Naive thymus-derived CD4-positive, alpha-beta T cell (primary cell): Measurements from ENCODE around the gene CCDC102A. TPM values are rescaled to one million over a fixed set of nuclear protein-coding genes. Genes with fewer than 3 reads are reported as not detected.

Experiments used
- ATAC-seq: fragments of 150-1000 bp; cut with Tn5 transposase; 2 replicates; pipeline ENCODE4 v1.10.0; 2021; ENCODE audit warnings: mild to moderate bottlenecking, moderate library complexity
- CTCF ChIA-PET: fragments of 350-600 bp; sonication (Branson Sonifier 250); formaldehyde crosslinking; loops from one replicate; lab custom pipeline; 2021; ENCODE audit warnings: antibody characterized with exemption; lab: Charles Lee
- POLR2A ChIA-PET: fragments of 350-600 bp; sonication (Branson Sonifier 250); formaldehyde crosslinking; loops from one replicate; lab custom pipeline; 2021; ENCODE audit warnings: antibody characterized with exemption, inconsistent platforms; lab: Charles Lee
- DNase-seq, 9 donors: peaks; one replicate each; pipeline versions ENCODE4 v3.0.0 to v3.0.0-alpha.2; 2020 to 2022; ENCODE audit warnings: mixed read lengths in 1 of 9
- H3K27ac ChIP-seq: one replicate; pipeline ENCODE4 v1.7.0; 2013; ENCODE audit warnings: mild to moderate bottlenecking, low read depth, low read length, moderate library complexity
- H3K27me3 ChIP-seq, 2 donors: one replicate each; pipeline ENCODE4 v1.7.0; 2013; ENCODE audit warnings: low read length in 2 of 2, mild to moderate bottlenecking in 2 of 2, moderate library complexity in 2 of 2; ENCODE audit not compliant: control insufficient read depth in 2 of 2, insufficient read depth in 2 of 2
- H3K36me3 ChIP-seq, 3 experiments: 1 replicate in 2 of 3; 2 replicates in 1 of 3; pipeline ENCODE4 v1.7.0; 2013; ENCODE audit warnings: low read length in 3 of 3, mild to moderate bottlenecking in 3 of 3, moderate library complexity in 1 of 3; ENCODE audit not compliant: insufficient read depth in 3 of 3, control insufficient read depth in 2 of 3
- H3K4me1 ChIP-seq, 2 donors: one replicate each; pipeline ENCODE4 v1.7.0; 2013; ENCODE audit warnings: low read length in 2 of 2, mild to moderate bottlenecking in 2 of 2, moderate library complexity in 1 of 2; ENCODE audit not compliant: control insufficient read depth in 2 of 2, insufficient read depth in 2 of 2
- H3K4me3 ChIP-seq: 2 replicates; pipeline ENCODE4 v1.7.0; 2013; ENCODE audit warnings: mild to moderate bottlenecking, low read length
- H3K9me3 ChIP-seq, 3 experiments: 1 replicate in 2 of 3; 2 replicates in 1 of 3; pipeline ENCODE4 v1.7.0; 2013; ENCODE audit warnings: low read length in 3 of 3; ENCODE audit not compliant: control insufficient read depth in 2 of 3
- H3K27ac Mint-ChIP-seq, 9 donors: one replicate each; pipeline ENCODE4 v1.8.0; 2020 to 2022; ENCODE audit warnings: mixed read lengths in 9 of 9, mild to moderate bottlenecking in 8 of 9, moderate library complexity in 5 of 9, inconsistent platforms in 2 of 9
- H3K27me3 Mint-ChIP-seq, 5 donors: one replicate each; pipeline ENCODE4 v1.8.0; 2021 to 2022; ENCODE audit warnings: mixed read lengths in 5 of 5, mild to moderate bottlenecking in 1 of 5
- H3K36me3 Mint-ChIP-seq, 5 donors: one replicate each; pipeline ENCODE4 v1.8.0; 2020 to 2022; ENCODE audit warnings: mixed read lengths in 5 of 5, mild to moderate bottlenecking in 3 of 5, inconsistent platforms in 1 of 5
- H3K4me1 Mint-ChIP-seq, 7 donors: one replicate each; pipeline ENCODE4 v1.8.0; 2020 to 2022; ENCODE audit warnings: mixed read lengths in 7 of 7, mild to moderate bottlenecking in 3 of 7, inconsistent platforms in 1 of 7
- H3K4me3 Mint-ChIP-seq, 10 donors: one replicate each; pipeline ENCODE4 v1.8.0; 2020 to 2022; ENCODE audit warnings: mild to moderate bottlenecking in 10 of 10, mixed read lengths in 10 of 10, moderate library complexity in 6 of 10, inconsistent platforms in 2 of 10
- H3K9me3 Mint-ChIP-seq, 11 donors: one replicate each; pipeline ENCODE4 v1.8.0; 2020 to 2022; ENCODE audit warnings: mixed read lengths in 11 of 11, mild to moderate bottlenecking in 4 of 11, inconsistent platforms in 1 of 11, moderate library complexity in 1 of 11
- intact Hi-C, 2 donors: fragments of 100-400 bp; cut with micrococcal nuclease; formaldehyde crosslinking; loops; one replicate each; pipeline ENCODE4 v1.15.1; 2023
- polyA plus RNA-seq, 2 donors: library from polyadenylated mRNA; unstranded; fragments of 300-500 nt; fragmentation: Illumina TruSeq; gene quantifications; one replicate each; pipeline ENCODE4 v1.2.3, GENCODE V29; 2021
- total RNA-seq, 6 experiments: library from RNA in 5 of 6; stranded (reverse) in 5 of 6; gene quantifications; 1 replicate in 5 of 6; 2 replicates in 1 of 6; pipeline ENCODE4 v1.2.3 and lab custom pipeline; 2021 to 2026

The CCDC102A gene
- total and polyA plus RNA-seq, 7 experiments from 2014 or later: 3.0 to 12.7 (median 7.1) TPM

DNA sequence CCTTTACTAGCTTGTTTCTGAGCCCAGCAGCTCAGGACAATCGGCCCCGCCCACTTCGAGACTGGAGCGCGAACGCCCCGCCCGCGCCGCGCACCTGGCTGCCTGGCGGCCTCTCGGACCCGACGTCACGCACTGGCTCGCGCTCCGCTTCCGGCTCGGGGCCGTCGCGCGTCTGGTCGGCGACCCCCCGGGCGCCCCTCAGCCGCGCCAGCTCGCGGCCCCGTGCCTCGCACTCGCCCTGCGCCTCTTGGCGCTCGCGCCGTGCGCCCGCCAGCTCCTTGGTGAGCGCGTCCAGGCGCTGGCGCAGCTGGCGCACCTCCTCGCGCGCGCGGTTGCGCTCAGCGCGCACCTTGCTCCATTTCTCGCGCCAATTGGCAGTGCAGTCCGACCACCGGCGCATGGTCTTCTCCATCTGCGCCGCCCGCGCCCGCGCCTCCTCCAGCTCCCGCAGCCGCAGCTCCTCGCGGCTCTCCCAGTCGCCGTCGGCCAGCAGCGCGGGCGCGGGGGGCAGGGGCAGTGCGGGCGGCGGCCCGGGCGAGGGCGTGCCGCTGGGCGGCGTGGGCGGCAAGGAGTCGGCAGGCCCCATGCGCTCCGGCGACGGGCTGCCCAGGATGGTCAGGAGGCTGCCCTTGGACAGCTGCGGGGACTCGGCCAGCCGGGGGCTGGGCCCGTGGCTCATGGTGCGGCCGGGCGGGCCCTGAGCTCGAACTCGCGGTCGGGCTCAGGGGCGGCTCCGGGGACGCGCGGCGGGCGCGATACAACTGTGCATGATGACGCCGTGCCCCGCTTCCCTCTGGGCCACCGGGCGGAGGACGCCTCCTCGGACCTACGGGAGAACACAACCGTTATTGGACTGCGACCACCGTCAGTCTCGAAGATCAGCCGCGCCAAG, 7.6 kb downstream of the CCDC102A start:
- H3K9me3 ChIP-seq: no peaks in the 10 kb centered on the region
- H3K36me3 Mint-ChIP-seq: peaks cover 0 to 4% (median 3%) of the 10 kb centered on the region in 5 donors
- no peaks in the 10 kb centered on the region for H3K36me3 ChIP-seq
- H3K27ac ChIP-seq: no peak overlapping the region
- no peaks in the 10 kb centered on the region for H3K27me3 ChIP-seq
- H3K4me3 ChIP-seq: no peak overlapping the region
- no peaks in the 10 kb centered on the region for H3K27me3 Mint-ChIP-seq
- CTCF ChIA-PET: interaction anchor here (2.3 kb wide), 1 partner anchor 10 kb away, joined by 9 read pairs; no protein-coding TSS in a partner anchor
- H3K4me1 Mint-ChIP-seq: peaks cover 41 to 51% (median 46%) of the 10 kb centered on the region in 7 donors
- peak overlapping the region in 2 of 10 donors; percentile 29 to 82 for H3K4me3 Mint-ChIP-seq
- peaks cover 30 to 41% of the 10 kb centered on the region in 2 donors for H3K4me1 ChIP-seq
- no peak for DNase-seq
- no peak for ATAC-seq
- intact Hi-C loops: no loop called here
- H3K27ac Mint-ChIP-seq: peak overlapping the region in 4 of 9 donors; percentile 96 to 99 (median 96)
- H3K9me3 Mint-ChIP-seq: no peaks in the 10 kb centered on the region
- POLR2A ChIA-PET: interaction anchor here (1.0 to 2.1 kb wide), 2 partner anchors 8 to 9 kb away, joined by 4 to 5 read pairs; partner anchors contain the start of gene CCDC102A

DNA sequence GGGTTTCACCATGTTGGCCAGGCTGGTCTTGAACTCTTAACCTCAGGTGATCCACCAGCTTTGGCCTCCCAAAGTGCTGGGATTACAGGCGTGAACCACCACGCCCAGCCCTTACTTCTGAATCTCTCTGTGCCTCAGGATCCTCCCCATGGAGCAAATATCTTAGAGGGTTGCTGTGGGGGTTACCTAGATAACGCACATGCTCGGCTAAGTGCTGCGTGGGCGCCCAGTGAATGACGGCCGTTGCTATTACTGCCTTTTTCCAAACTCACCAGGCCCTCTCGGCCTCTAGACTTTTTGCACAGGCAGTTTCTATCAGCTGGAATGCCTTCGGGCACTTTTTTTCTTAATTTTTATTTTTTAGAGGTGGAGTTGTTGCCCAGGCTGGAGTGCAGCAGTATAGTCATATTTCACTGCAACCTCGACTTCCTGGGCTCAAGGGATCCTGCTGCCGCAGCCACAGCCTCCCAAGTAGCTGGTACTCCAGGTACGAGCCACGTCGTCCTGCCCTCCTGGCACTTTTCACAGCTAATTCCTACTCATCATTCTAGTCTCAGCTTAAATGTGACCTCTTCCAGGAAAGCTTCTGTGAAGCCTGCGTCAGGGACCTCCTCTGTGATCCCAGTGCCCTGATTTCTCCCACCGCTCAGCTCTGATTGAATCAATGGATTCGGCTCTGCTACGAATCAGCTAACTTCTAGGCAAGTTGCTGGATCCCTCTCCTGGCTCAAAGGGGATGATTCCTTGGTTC, 8.6 kb downstream of the CCDC102A start:
- Histone ChIP-seq H3K4me1 (peaks cover 29 to 36% of the 10 kb centered on the region in 2 donors), H3K4me3 (no peak overlapping the region), H3K36me3 (no peaks in the 10 kb centered on the region), H3K9me3 (no peaks in the 10 kb centered on the region), H3K27ac (no peak overlapping the region), H3K27me3 (no peaks in the 10 kb centered on the region)
- peak overlapping the region in 3 of 9 donors; percentile 28 to 33 (median 32) for H3K27ac Mint-ChIP-seq
- ChIA-PET CTCF (interaction anchor here (1.2 to 2.3 kb wide), 2 partner anchors 9 to 11 kb away, joined by 3 to 9 read pairs; no protein-coding TSS in a partner anchor), POLR2A (interaction anchor here (0.6 to 2.1 kb wide), 3 partner anchors 9 to 450 kb away, joined by 3 to 5 read pairs (median 3); partner anchors contain the start of gene CCDC102A)
- ATAC-seq: no peak
- peak overlapping the region in 1 of 10 donors; percentile 8 for H3K4me3 Mint-ChIP-seq
- no peak for DNase-seq
- intact Hi-C loops: no loop called here
- peaks cover 0 to 4% (median 3%) of the 10 kb centered on the region in 5 donors for H3K36me3 Mint-ChIP-seq
- H3K4me1 Mint-ChIP-seq: peaks cover 36 to 47% (median 37%) of the 10 kb centered on the region in 7 donors
- H3K27me3 Mint-ChIP-seq: no peaks in the 10 kb centered on the region
- H3K9me3 Mint-ChIP-seq: no peaks in the 10 kb centered on the region

DNA sequence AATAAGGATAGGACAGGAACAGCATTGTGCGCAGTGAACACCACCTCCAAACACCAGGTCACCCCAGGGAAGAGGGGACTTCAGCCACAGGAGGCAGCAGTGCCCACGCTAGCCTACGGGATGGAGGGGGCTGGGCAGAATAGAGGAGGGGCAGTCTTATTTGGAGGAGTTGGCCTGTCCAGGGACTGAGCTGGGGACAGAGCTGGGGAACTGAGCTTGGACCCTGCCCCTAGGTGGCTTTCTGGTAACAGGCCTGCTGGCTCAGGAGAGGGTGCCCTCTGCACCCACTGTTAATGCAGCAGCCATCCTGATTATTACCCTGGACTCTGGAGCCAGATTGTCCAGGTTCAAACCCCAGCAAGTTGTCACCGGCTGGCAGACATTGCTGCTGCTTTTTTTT, 9.3 kb downstream of the CCDC102A start:
- Mint-ChIP-seq H3K27me3 (no peaks in the 10 kb centered on the region), H3K9me3 (no peaks in the 10 kb centered on the region), H3K4me1 (peaks cover 29 to 46% (median 29%) of the 10 kb centered on the region in 7 donors), H3K27ac (peak overlapping the region in 2 of 9 donors; percentile 45 to 67), H3K4me3 (no peak overlapping the region), H3K36me3 (peaks cover 0 to 4% (median 3%) of the 10 kb centered on the region in 5 donors)
- Histone ChIP-seq H3K36me3 (no peaks in the 10 kb centered on the region), H3K4me1 (peaks cover 26 to 29% of the 10 kb centered on the region in 2 donors), H3K4me3 (no peak overlapping the region), H3K27ac (no peak overlapping the region), H3K27me3 (no peaks in the 10 kb centered on the region), H3K9me3 (no peaks in the 10 kb centered on the region)
- DNase-seq (no peak), ATAC-seq (no peak)
- ChIA-PET POLR2A (interaction anchor here (0.6 to 2.1 kb wide), 3 partner anchors 10 to 450 kb away, joined by 3 to 5 read pairs (median 3); partner anchors contain the start of gene CCDC102A), CTCF (interaction anchor here (1.2 to 1.6 kb wide), 2 partner anchors 10 to 110 kb away, joined by 3 to 5 read pairs; no protein-coding TSS in a partner anchor)
- intact Hi-C loops: no loop called here

DNA sequence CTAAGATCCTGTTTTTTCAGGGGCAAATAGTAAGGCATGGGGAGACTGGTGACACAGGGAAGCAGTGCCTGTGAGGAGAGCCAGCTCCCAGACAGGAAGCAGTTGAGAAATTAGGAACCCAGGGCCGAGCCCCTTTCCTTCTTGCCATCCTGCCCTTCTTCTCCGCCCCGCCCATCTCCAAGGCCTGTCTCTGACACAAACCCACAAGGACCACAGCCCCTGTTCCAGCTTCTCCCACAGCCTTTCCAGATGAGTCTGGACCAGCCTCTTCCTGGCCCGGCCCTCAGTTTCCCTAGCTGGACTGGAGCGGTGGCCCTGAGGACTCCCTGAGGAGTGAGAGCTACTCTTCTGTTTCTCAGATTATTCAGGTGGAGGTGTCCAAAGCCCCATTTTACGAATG, 9.9 kb downstream of the CCDC102A start:
- CTCF ChIA-PET: interaction anchor here (1.6 kb wide), 1 partner anchor 109 kb away, joined by 5 read pairs; no protein-coding TSS in a partner anchor
- POLR2A ChIA-PET: interaction anchor here (0.9 to 1.1 kb wide), 2 partner anchors 9 to 226 kb away, joined by 3 to 5 read pairs; no protein-coding TSS in a partner anchor

DNA sequence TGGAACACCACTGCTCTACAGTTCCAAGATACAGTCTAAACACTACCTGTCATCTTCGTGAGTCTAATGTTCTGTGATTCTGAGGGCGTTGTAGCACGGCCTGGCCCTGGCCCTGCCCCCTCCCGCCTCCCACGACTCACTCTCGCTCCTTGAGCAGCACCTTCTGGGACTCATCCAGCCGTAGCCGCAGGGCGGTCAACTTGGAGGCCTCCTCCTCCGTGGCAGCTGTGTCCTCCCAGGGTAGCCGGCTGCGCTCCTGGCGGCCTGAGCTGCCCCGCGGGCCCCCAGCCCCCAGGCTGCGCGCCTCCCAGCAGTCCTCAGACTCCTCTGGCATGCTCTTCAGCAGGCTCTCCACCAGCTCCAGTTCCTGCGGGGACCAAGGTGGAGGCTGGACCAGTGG, 10.6 kb downstream of the CCDC102A start:
- no peak for DNase-seq
- no peaks in the 10 kb centered on the region for H3K9me3 ChIP-seq
- H3K27me3 ChIP-seq: no peaks in the 10 kb centered on the region
- POLR2A ChIA-PET: interaction anchor here (0.9 to 1.7 kb wide), 3 partner anchors 9 to 225 kb away, joined by 3 to 5 read pairs (median 5); partner anchors contain the start of genes CIAPIN1 and COQ9
- no peak overlapping the region for H3K27ac ChIP-seq
- peaks cover 0 to 4% (median 3%) of the 10 kb centered on the region in 5 donors for H3K36me3 Mint-ChIP-seq
- CTCF ChIA-PET: interaction anchor here (1.4 to 1.6 kb wide), 2 partner anchors 8 to 109 kb away, joined by 4 to 5 read pairs; no protein-coding TSS in a partner anchor
- intact Hi-C loops: no loop called here
- H3K4me3 ChIP-seq: no peak overlapping the region
- no peak overlapping the region for H3K27ac Mint-ChIP-seq
- peaks cover 15 to 16% of the 10 kb centered on the region in 2 donors for H3K4me1 ChIP-seq
- H3K9me3 Mint-ChIP-seq: no peaks in the 10 kb centered on the region
- ATAC-seq: no peak
- H3K27me3 Mint-ChIP-seq: no peaks in the 10 kb centered on the region
- H3K36me3 ChIP-seq: no peaks in the 10 kb centered on the region
- peaks cover 16 to 34% (median 16%) of the 10 kb centered on the region in 7 donors for H3K4me1 Mint-ChIP-seq
- H3K4me3 Mint-ChIP-seq: no peak overlapping the region

More for the DNA sequence above, 9.9 kb downstream of the CCDC102A start:
- H3K27ac Mint-ChIP-seq: peak overlapping the region in 2 of 9 donors; percentile 24 to 45
- no peaks in the 10 kb centered on the region for H3K36me3 ChIP-seq
- peaks cover 23 to 41% (median 24%) of the 10 kb centered on the region in 7 donors for H3K4me1 Mint-ChIP-seq
- peaks cover 0 to 4% (median 3%) of the 10 kb centered on the region in 5 donors for H3K36me3 Mint-ChIP-seq
- intact Hi-C loops: no loop called here
- H3K9me3 Mint-ChIP-seq: no peaks in the 10 kb centered on the region
- no peaks in the 10 kb centered on the region for H3K27me3 Mint-ChIP-seq
- H3K27me3 ChIP-seq: no peaks in the 10 kb centered on the region
- H3K9me3 ChIP-seq: no peaks in the 10 kb centered on the region
- DNase-seq: no peak
- ATAC-seq: no peak
- H3K27ac ChIP-seq: no peak overlapping the region
- H3K4me3 ChIP-seq: no peak overlapping the region
- peaks cover 22 to 23% of the 10 kb centered on the region in 2 donors for H3K4me1 ChIP-seq
- no peak overlapping the region for H3K4me3 Mint-ChIP-seq
